ENCODE results near the gene CSAG2. TPM values are rescaled to one million over a fixed set of nuclear protein-coding genes. Genes with fewer than 3 reads are reported as not detected.
"Not testable (repeated sequence)": the region's sequence is repeated elsewhere in the genome, so short reads cannot be mapped to it uniquely, and the experiment has no call there.

The CSAG2 gene
- total RNA-seq (2014; rRNA removed; shearing (Covaris generic)), result not detected in 2 replicates

- not testable (repeated sequence) for DNase-seq (ENCODE audit: low spot score)
Measured at GRCh38 chrX:152709173-152709572, at the start of gene CSAG2. Gene CSAG2, minus strand, starts transcription at chrX:152709273. Its CDS starts 161 bp downstream, at chrX:152709112.

- DNase-seq (ENCODE audit: low spot score), result not testable (repeated sequence)
Measured at GRCh38 chrX:152754871-152755270, 45.8 kb upstream of the CSAG2 start.

DNA sequence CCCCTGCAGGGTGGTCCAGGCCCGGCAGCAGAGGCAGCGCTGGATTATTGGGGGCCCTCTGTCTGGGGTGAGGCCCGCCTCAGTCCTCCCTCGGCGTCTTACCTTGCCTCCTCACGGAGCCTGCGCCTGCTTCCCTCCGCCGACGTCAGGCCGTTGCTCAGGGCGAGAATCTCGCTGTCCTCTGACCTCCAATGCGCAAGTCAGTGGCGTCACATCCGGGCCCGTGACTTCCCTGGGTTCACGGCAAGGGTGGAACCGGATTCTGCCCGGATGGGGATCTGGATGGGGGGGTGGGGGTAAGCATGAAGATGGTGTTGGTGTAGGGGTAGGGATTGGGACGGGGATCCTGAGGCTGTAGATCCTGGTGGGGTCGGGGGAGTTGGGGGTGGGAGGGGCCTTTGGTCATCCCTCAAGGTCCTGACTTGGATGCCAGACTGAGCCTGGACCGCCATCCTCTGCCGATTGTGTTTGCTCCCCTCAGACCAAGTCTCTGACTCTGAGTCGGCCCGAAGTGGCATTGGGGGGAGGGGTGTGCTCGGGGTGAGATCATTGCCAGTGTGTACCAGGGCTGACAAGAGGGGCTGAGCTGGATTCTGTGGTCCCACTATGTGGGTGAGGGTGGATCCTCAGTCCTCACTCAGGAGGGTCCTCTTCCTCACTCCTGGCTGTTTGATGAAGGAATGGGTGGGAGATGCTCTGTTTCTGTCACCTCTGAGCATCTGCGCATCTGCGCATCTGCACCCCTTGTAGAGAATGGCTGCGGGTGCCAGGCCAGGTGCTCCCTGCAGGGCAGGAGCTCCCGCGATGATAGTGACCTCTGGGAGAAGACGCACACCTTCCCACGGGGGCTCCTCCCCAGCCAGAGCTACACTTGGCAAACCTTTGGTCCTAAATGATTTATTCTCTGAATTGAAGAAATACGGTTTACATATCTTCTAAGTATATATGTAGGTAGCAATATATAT, 44.9 kb upstream of the CSAG2 start, which contains the start of gene MAGEA2:
TSS of gene MAGEA2 (minus strand) at position 157 of the 965 bp plus-strand sequence. CDS start 2,479 bp downstream, outside the sequence.
- DNase-seq (ENCODE audit: low spot score), result not testable (repeated sequence)

GRCh38 chrX:152738560-152738959, 29.5 kb upstream of the CSAG2 start:
- DNase-seq (ENCODE audit: low spot score), result no peak

- not testable (repeated sequence) for DNase-seq (ENCODE audit: low spot score)
Measured at GRCh38 chrX:152736528-152736927, 27.5 kb upstream of the CSAG2 start.

DNA sequence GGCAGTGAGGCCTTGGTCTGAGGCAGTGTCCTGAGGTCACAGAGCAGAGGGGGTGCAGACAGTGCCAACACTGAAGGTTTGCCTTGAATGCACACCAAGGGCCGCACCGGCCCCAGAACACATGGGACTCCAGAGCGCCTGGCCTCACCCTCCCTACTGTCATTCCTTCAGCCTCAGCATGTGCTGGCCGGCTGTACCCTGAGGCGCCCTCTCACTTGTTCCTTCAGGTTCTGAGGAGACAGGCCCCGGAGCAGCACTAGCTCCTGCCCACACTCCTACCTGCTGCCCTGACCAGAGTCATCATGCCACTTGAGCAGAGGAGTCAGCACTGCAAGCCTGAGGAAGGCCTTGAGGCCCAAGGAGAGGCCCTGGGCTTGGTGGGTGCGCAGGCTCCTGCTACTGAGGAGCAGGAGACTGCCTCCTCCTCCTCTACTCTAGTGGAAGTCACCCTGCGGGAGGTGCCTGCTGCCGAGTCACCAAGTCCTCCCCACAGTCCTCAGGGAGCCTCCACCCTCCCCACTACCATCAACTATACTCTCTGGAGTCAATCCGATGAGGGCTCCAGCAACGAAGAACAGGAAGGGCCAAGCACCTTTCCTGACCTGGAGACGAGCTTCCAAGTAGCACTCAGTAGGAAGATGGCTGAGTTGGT, 26.9 kb upstream of the CSAG2 start:
- no peak for DNase-seq (ENCODE audit: low spot score)

DNA sequence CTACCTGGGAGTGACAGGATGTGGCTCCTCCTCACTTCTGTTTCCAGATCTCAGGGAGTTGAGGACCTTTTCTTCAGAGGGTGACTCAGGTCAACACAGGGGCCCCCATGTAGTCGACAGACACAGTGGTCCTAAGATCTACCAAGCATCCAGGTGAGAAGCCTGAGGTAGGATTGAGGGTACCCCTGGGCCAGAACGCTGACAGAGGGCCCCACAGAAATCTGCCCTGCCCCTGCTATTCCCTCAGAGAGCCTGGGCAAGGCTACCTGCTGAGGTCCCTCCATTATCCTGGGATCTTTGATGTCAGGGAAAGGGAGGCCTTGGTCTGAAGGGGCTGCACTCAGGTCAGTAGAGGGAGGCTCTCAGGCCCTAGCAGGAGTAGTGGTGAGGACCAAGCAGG, 26.0 kb upstream of the CSAG2 start:
- no peak for DNase-seq (ENCODE audit: low spot score)

DNA sequence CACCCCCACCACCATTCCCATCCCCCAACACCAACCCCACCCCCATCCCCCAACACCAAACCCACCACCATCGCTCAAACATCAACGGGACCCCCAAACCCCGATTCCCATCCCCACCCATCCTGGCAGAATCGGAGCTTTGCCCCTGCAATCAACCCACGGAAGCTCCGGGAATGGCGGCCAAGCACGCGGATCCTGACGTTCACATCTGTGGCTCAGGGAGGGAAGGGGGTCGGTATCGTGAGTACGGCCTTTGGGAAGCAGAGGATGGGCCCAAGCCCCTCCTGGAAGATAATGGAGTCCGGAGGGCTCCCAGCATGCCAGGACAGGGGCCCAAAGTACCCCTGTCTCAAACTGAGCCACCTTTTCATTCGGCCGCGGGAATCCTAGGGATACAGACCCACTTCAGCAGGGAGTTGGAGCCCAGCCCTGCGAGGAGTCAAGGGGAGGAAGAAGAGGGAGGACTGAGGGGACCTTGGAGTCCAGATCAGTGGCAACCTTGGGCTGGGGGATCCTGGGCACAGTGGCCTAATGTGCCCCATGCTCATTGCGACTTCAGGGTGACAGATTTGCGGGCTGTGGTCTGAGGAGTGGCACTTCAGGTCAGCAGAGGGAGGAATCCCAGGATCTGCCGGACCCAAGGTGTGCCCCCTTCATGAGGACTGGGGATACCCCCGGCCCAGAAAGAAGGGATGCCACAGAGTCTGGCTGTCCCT, 25.2 kb upstream of the CSAG2 start:
- DNase-seq (ENCODE audit: low spot score), result not testable (repeated sequence)

- no peak for DNase-seq (ENCODE audit: low spot score)
Measured at GRCh38 chrX:152733261-152733975, 24.3 kb upstream of the CSAG2 start, which contains the start of the genes CSAG1 and MAGEA12. Gene CSAG1, minus strand, starts transcription at chrX:152733721. Its CDS starts 1,261 bp downstream, at chrX:152732460. Gene MAGEA12, plus strand, starts transcription at chrX:152733757. Its CDS starts 2,405 bp downstream, at chrX:152736162.

DNA sequence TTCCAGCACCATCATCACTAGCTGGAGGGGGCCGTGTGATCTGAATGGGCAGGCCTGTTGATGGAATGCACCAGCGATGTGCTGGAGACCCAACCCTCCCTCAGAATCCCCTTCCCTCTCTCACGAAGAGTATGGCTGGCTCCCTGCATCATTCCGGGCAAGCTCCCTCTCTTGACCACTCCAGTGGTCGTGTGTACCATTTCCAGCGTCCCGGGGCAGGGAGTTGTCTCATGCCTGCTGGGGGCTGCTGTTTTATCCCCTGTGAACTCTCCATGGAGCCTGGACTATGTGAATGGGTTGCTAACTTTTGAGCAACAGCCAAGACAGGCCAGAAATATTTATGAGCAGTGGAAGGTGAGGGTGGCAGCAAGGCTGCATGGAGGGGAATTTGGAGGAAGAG, 16.3 kb upstream of the CSAG2 start:
- DNase-seq (ENCODE audit: low spot score), result no peak

- DNase-seq (ENCODE audit: low spot score), result not testable (repeated sequence)
Measured at GRCh38 chrX:152713815-152714787, 5.0 kb upstream of the CSAG2 start, which contains the start of gene MAGEA2B. Gene MAGEA2B, plus strand, starts transcription at chrX:152714628. Its CDS starts 2,479 bp downstream, at chrX:152717107.

DNA sequence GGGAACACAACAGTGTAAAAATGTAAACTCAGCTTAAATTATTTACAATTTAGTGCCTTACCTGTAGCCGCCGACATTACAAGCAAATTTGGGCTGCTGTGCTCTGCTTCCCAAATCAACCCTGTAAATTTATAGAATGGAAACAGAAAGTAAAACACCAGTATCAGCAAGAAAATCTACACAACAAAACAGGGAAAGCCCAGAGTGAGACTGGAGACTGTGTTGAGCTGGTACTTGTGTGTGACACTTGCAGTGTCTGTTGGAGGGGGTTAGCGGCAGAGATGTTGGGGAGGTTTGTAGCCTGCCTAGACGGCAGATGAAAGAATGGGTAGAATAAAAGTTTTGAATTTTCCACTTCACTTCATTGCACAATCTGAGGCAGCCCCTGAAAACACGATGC, 4.1 kb upstream of the CSAG2 start:
- not testable (repeated sequence) for DNase-seq (ENCODE audit: low spot score)

- DNase-seq (ENCODE audit: low spot score), result not testable (repeated sequence)
Measured at GRCh38 chrX:152706500-152706899, 2.6 kb downstream of the CSAG2 start.

GRCh38 chrX:152700390-152700789, 8.7 kb downstream of the CSAG2 start:
- DNase-seq (ENCODE audit: low spot score), result not testable (repeated sequence)

GRCh38 chrX:152697952-152698931, 10.8 kb downstream of the CSAG2 start, which contains the start of gene MAGEA3:
Gene MAGEA3, plus strand, starts transcription at chrX:152698794. Its CDS starts 2,039 bp downstream, at chrX:152700833.
- DNase-seq (ENCODE audit: low spot score), result not testable (repeated sequence)

GRCh38 chrX:152681012-152681411, 28.1 kb downstream of the CSAG2 start:
- not testable (repeated sequence) for DNase-seq (ENCODE audit: low spot score)

DNA sequence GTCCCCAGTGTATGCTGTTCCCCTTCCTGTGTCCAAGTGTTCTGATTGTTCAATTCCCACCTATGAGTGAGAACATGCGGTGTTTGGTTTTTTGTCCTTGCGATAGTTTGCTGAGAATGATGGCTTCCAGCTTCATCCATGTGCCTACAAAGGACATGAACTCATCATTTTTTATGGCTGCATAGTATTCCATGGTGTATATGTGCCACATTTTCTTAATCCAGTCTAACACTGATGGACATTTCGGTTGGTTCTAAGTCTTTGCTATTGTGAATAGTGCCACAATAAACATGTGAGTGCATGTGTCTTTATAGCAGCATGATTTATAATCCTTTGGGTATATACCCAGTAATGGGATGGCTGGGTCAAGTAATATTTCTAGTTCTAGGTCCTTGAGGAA, 34.4 kb downstream of the CSAG2 start:
- not testable (repeated sequence) for DNase-seq (ENCODE audit: low spot score)

DNA sequence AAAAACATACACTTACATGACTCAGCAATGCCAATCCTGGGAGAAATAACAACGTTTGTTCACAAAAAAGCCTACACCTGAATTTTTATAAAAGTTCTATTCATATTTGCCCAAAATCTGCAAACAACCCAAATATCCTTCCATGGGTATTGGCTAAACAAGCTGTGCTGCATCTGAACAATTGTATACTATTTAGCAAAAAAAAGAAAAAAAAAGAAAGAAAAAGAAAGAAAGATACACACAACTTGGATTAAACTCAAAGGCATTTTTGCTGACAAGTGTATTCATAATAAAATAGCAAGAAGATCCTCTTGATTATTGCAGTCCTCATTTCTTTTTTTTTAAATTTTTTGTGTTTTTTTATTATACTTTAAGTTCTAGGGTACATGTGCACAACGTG, 34.9 kb downstream of the CSAG2 start:
- DNase-seq (ENCODE audit: low spot score), result no peak
